GM19324 (cell line): ENCODE results near the gene GANAB.

Source experiments
- ATAC-seq: cut with Tn5 transposase; IDR thresholded peaks from one replicate; pipeline ENCODE4 v1.9.1; 2021; ENCODE audit warnings: mild to moderate bottlenecking, moderate library complexity; ENCODE audit not compliant: unreplicated experiment, low FRiP score

Gene GANAB

DNA sequence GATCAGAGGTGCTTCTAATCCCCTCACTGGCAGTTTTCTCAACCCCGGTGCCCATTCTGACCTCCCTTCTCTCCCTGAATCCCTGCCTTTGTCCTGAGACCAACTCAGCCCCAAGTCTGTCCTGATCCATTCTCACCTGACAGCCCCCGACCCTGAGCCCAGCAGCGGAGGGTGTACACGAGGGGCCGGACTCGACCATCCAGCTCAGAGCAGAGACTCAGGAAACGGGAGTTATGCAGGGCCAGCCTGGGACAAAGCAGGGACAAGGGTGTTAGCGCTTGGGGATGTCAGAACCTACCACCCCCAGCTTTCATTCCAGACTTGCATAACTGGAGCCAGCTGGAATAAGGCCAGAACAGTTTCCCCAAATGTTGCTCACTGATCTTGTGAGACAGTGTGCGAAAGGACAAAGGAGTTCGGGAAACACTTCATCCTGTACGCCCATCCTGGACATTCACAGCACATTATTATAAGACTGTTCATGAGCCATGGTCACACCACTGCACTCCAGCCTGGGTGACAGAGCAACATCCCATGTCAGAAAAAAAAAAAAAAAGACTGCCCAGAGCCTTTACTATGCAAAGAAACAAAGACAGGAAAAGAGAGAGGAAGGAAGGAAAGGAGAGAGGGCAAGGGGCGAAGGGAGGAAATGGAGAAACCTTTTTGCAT is 69.2 kb downstream of the GANAB start:
- no peak for ATAC-seq

GRCh38 chr11:62575837-62576236 is 70.6 kb downstream of the GANAB start:
- ATAC-seq = no peak

DNA sequence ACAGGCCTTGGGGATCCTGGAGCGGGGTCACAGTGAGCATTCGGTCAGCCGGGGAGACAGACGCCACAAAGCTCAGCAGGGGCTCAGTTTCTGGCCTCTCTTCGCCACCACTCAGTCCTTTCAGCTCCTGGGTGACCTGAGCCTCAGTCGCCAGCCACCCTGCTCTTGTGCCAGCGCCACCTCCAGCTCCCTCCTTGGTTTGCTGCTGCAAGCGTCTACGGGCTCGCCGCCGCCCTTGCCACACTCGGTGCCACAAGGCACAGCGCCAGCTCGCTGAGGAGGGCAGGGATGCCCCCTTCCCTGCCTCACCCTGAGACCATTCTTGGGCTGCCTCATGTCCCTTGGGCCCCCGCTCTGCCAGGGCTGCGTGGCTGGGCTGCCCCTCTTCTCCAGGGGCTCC is 71.3 kb downstream of the GANAB start:
- no peak for ATAC-seq
